ENCODE data around the gene RNU1-2.
"Not testable (repeated sequence)": the region's sequence is repeated elsewhere in the genome, so short reads cannot be mapped to it uniquely, and the experiment has no call there.

GRCh38 chr1:16939386-16940180 lies 43.8 kb downstream of the RNU1-2 start:
- not testable (repeated sequence) for TF ChIP-seq CTCF (IDR thresholded peaks at IDR 0.05; ENCODE audit: control extremely low read depth in 1 of 3, insufficient read depth in 1 of 3, low read depth in 1 of 3, low read length in 3 of 3); POLR2A (IDR thresholded peaks at IDR 0.05; ENCODE audit: control extremely low read depth in 1 of 2, low read depth in 2 of 2, low read length in 2 of 2); E2F6 (IDR thresholded peaks at IDR 0.05); CREB1 (IDR thresholded peaks at IDR 0.05); POLR2AphosphoS5 (IDR thresholded peaks at IDR 0.05; ENCODE audit: low read depth, low read length); TBP (IDR thresholded peaks at IDR 0.05; ENCODE audit: low read depth, low read length); HDAC2 (IDR thresholded peaks at IDR 0.05; ENCODE audit: borderline replicate concordance in 1 of 2, low read depth in 2 of 2, low read length in 2 of 2); TAF1 (IDR thresholded peaks at IDR 0.05; ENCODE audit: low read depth, low read length)

All from H1 (cell line).